Middle frontal gyrus (tissue), 1 donor: ENCODE measurements around the gene PES1.
A peak's percentile ranks its signal among the peaks of the same experiment; 100 is the strongest.
"Not testable (repeated sequence)": the region's sequence is repeated elsewhere in the genome, so short reads cannot be mapped to it uniquely, and the experiment has no call there.

Source experiments
- DNase-seq: peaks from one replicate; pipeline ENCODE4 v3.0.0-alpha.2; 2015; ENCODE audit warnings: low spot score; ENCODE audit errors: extremely low spot score

Gene PES1

DNA sequence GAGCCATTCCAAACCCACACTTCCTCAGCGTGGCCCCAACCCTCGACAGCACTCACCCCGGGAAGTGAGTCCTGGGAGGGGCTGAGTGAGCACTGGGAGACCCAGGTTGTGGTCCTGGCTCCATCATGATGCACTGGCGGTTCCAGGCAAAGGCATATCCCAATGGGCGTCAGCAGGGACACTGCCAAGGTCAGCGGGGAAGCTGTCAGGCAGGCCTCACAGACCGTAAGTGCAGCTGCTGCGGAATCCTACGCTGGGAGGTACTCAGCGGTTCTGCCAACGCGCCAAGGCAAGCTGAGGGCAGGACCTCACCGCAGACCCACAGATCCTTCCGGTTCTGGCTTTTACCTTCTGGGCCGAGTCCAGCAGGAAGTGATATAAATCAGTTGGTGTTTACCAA, 15.9 kb downstream of the PES1 start:
- DNase-seq, result no peak

DNA sequence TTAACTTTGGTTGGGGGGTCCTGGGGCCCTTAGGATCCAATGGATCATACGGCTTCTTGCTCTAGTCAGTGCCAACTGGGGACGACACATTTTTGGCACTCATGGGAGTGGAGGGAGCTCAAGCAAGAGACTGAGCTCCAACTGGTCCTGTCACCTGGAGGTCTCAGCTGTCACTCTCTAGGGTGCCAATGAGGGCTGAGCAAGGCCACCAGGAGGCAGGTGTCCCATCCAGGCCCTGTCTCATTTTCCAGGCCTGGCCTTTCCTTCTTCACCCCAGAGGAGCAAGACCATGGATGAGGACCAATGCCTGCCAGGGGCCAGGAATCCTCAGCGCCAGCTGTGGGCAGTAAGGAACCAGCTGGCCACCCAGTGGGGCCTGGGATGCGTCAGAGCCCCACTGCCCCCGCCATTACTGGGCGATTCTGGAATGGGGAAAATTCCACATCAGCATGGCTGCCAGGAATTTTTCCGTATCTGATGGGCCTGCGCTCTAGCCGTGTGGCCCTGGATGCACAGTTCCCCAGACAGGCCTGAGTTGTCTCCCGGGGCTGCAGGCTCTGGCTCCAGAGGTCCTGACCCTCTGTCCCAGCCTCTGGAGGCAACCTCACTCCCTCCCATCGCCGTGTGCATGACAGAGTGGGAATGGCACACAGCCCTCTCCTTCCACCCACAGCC, 16.6 kb downstream of the PES1 start:
- no peak for DNase-seq

DNA sequence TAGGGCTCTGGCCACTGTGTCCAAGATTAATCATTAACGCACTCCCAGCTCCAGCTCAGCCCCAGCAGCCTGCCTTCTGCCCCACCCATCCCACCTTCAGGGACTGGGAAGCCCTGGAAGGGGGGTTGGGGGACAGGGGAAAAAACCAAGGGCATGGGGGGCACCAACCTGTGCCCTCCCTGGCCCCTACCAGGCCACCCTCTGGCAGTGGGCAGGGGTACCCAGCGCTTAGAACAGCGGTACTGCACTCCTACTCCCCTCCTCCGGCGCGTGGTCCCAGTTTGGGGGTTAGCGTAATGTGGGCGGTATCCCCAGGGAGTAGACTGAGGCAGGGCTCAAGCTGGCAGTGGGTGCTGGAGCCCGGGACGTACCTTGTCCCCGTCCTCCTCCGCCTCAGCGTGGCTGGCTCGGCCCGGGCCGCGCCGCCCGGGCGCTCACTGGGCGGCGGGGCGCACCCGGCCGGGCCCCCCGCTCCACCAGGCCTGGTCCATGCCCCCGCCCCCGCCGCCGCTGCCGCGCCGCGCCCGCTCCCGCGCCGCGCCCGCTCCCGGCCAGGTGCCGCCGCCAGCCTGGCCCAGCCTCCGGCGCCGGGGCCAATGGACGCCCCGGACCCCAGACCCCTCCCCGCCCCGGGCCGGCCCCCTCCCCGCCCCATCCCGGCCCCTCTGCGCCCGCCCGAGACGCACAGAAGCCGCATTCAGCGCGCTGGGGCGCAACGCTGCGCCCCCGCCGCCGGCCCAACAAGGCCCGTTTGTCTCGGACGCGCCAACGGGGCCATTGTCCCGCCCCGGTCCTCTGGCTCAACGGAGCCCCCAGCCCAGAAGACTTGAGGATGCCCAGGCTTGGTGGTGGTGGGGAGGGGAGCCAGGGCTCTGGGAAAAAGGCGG, 17.4 kb downstream of the PES1 start, which contains the start of gene GAL3ST1:
GAL3ST1 (minus strand) TSS at position 571 of the 887 bp plus-strand sequence. CDS start 17,273 bp downstream, outside the sequence.
- peak; percentile 72 for DNase-seq

GRCh38 chr22:30573594-30574094, 18.1 kb downstream of the PES1 start:
- DNase-seq, result no peak

DNA sequence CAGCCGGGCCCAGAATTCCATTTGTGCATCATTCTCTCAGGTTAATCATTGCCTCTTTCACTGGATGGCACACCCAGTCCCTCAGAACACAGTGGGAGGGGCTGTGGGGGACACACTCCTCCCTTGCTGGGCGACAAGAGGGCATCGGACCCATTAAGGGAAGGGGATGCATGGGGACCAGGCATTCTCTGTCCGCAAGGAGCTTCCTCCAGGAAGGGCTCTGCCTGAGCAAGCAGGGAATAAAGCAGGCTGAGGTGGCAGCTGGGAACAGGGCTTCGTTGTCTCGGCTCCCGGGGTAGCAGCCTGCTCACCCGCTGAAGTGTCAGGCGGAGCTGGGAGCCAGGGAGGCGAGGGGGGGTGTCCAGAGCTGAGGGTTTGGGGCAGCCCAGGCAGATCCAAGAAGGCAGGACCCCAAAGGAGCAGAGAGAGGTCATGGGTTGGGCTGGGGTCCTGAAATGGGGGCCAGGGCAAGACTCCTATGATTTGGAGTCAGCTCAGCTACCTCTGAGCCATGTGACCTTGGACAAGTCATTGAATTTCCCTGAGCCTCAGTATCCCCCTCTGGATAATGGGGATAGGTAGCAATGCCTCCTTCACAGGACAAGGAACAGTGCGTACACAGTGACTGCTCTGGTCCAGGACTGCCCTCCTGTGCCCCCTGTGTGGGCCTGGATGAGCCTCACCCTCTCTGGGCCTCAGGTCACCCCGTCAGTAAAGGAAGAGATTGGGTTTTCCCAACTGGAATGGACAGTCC, 18.7 kb downstream of the PES1 start:
- DNase-seq, result no peak

DNA sequence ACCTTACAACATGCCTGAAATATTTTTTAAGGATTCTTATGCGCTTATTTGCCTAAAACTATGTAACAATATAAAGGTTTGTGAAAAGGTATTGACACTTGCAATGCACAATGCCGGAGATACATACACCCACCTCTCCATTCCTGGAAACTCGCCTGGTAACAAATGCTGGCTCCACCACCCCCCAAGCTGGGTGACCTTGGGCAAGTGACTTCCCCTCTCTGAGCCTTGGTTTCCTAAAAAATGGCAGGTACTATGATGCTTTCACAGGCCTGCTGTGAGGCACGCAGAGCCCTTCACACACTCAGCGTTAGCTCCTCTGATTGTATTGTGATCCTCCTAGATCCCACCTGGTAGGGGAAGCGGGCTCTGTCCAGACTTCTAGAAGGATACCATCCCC, 19.5 kb downstream of the PES1 start:
- no peak for DNase-seq

DNA sequence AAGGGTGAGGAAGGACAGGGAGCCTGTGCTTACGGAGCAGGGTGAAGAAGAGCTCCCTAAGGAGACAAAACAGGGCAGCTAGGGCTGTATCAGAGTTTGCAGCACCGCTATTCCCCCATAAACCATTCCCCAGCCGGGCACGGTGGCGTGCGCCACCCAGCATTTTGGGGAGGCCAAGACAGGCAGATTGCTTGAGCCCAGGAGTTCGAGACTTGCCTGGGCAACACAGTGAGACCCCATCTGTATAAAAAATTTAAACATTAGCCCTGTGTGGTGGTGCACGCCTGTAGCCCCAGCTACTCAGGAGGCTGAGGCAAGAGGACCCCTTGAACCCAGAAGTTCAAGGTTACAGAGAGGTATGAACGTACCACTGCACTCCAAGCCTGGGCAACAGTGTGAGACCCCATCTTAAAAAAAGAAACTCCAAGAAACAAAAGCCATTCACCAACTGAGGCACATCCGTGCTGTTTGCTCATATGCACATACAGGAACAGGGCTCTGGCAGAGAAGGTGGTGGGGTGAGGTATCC, 22.0 kb downstream of the PES1 start:
- DNase-seq, result no peak

GRCh38 chr22:30568137-30568805, 23.4 kb downstream of the PES1 start:
- no peak for DNase-seq

DNA sequence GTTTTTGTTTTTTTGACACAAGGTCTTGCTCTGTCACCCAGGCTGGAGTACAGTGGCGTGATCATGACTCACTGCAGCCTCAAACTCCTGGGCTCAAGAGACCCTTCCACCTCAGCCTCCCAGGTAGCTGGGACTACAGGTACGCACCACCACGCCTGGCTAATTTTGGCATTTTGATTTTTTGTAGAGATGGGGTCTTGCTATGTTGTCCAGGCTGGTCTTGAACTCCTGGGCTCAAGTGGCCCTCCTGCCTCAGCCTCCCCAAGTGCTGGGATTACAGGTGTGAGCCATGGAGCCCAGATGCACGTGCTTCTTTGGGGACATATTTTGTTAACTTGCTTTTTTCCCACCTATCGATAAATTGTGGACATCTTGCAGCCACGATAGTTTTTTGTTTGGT, 24.4 kb downstream of the PES1 start:
- DNase-seq, result not testable (repeated sequence)

- no peak for DNase-seq
Observed at GRCh38 chr22:30566125-30566524, 25.6 kb downstream of the PES1 start.

GRCh38 chr22:30565341-30565740, 26.4 kb downstream of the PES1 start:
- no peak for DNase-seq

DNA sequence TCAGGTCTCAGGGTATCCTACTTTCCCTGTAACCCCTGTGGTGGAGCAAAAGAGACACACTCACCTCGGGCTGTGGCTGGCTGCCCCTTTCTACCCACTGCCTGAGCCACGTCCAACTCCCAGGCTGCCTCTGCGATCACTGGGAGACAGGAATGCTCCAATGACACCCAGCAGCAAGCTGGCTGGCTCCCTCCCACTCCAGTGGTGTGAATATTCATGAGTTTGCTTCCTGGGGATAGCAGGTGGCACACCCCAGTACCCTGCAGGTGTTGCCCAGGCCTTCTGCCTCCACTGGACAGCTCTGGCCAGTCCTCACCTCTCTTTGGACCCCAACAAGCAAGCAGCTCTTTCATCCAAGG, 27.0 kb downstream of the PES1 start:
- no peak for DNase-seq

- DNase-seq, result no peak
Observed at GRCh38 chr22:30564045-30564760, 27.5 kb downstream of the PES1 start.

GRCh38 chr22:30562366-30562765, 29.3 kb downstream of the PES1 start:
- DNase-seq, result no peak

GRCh38 chr22:30561402-30562189, 30.1 kb downstream of the PES1 start:
- DNase-seq, result no peak

GRCh38 chr22:30560643-30561202, 31.0 kb downstream of the PES1 start:
- not testable (repeated sequence) for DNase-seq

- no peak for DNase-seq
Observed at GRCh38 chr22:30559889-30560288, 31.8 kb downstream of the PES1 start.

DNA sequence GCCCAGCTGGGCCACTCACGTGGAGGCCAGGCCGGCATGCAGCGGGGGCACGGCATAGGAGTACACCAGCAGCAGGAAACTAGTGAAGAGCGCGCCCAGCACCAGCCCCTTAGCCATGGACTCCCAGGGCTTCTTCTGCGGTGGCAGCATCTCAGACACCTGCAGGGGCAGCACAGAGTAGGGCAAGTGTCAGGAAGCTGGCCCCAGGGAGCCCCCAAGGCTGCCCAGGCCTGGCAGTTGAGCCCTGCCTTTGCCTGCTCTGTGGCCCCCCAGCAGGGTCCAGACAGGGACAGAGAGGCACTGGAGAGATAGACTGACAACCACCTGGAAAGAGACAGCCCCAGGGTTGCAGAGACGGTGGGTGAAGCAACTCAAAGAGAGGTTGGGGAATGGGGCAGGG, 34.5 kb downstream of the PES1 start:
- DNase-seq, result no peak

DNA sequence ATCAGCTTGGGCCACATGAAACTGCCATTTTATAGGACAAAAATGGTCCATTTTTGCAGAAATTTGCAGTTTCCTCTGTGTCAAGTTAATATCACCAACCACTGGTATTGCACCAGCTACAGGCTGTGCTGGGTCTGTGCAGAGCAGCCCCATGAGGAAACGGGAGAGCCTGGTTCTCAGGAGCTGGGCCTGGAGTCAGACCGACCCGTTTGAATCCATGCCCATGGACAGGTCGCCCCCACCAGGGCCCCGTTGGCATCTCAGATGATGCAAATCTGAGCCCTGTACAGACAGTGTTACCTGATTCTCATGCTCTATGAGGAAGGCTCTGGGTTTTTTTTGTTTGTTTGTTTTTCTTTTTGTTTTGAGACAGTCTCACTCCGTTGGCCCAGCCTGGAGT, 35.3 kb downstream of the PES1 start:
- DNase-seq, result no peak
